HFFc6 (cell line): ENCODE measurements around the gene ETV2. TPM values are rescaled to one million over a fixed set of nuclear protein-coding genes. Genes with fewer than 3 reads are reported as not detected.
"Not testable (repeated sequence)": the region's sequence is repeated elsewhere in the genome, so short reads cannot be mapped to it uniquely, and the experiment has no call there.

Source experiments
- DNase-seq: peaks from one replicate; pipeline ENCODE4 v3.0.0-alpha.2; 2018
- H3K27ac Mint-ChIP-seq: 2 replicates; pipeline ENCODE4 v1.8.0; 2020; ENCODE audit warnings: mild to moderate bottlenecking, mixed read lengths
- H3K27me3 Mint-ChIP-seq: 2 replicates; pipeline ENCODE4 v1.8.0; 2021; ENCODE audit warnings: mild to moderate bottlenecking, moderate library complexity, mixed read lengths; ENCODE audit not compliant: insufficient read depth
- H3K36me3 Mint-ChIP-seq: 2 replicates; pipeline ENCODE4 v1.8.0; 2021; ENCODE audit warnings: low read depth, mixed read lengths
- H3K4me1 Mint-ChIP-seq: 2 replicates; pipeline ENCODE4 v1.8.0; 2020; ENCODE audit warnings: low read depth, mixed read lengths
- H3K4me3 Mint-ChIP-seq: 2 replicates; pipeline ENCODE4 v1.8.0; 2020; ENCODE audit warnings: mild to moderate bottlenecking, moderate library complexity, mixed read lengths
- H3K9me3 Mint-ChIP-seq: 2 replicates; pipeline ENCODE4 v1.8.0; 2020; ENCODE audit warnings: mild to moderate bottlenecking, mixed read lengths
- total RNA-seq, 6 experiments: library from RNA; stranded (reverse); fragmentation: NEBNext Ultra II Directional; extraction: Animal tissue kit (Norgen Biotek cat#: 25700); gene quantifications; 2 replicates in 1 of 6; 3 replicates in 5 of 6; pipeline ENCODE4 v1.2.3, GENCODE V29; 2021
- TF ChIP-seq, protein P1 (sequence below): fragments of 200-600 bp; sonication (generic); IDR thresholded peaks from 2 replicates; pipeline ENCODE4 v1.5.0; 2021; ENCODE audit warnings: antibody characterized with exemption, mild to moderate bottlenecking

Gene ETV2
- total RNA-seq, 6 experiments from 2014 or later: 0.71 to 2.2 (median 1.4) TPM

- Mint-ChIP-seq H3K36me3 (no peaks in the 10 kb centered on the region; the same call in 1 of the 2 replicates), H3K4me1 (peaks cover 23% of the 10 kb centered on the region), H3K4me3 (no peak overlapping the region), H3K9me3 (peaks cover 4% of the 10 kb centered on the region; the same call in 1 of the 2 replicates), H3K27ac (no peak overlapping the region), H3K27me3 (peaks cover 12% of the 10 kb centered on the region)
- TF ChIP-seq, protein P1, sequence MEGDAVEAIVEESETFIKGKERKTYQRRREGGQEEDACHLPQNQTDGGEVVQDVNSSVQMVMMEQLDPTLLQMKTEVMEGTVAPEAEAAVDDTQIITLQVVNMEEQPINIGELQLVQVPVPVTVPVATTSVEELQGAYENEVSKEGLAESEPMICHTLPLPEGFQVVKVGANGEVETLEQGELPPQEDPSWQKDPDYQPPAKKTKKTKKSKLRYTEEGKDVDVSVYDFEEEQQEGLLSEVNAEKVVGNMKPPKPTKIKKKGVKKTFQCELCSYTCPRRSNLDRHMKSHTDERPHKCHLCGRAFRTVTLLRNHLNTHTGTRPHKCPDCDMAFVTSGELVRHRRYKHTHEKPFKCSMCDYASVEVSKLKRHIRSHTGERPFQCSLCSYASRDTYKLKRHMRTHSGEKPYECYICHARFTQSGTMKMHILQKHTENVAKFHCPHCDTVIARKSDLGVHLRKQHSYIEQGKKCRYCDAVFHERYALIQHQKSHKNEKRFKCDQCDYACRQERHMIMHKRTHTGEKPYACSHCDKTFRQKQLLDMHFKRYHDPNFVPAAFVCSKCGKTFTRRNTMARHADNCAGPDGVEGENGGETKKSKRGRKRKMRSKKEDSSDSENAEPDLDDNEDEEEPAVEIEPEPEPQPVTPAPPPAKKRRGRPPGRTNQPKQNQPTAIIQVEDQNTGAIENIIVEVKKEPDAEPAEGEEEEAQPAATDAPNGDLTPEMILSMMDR: no peak
- no peak for DNase-seq
Measured at GRCh38 chr19:35601971-35602370, 39.6 kb upstream of the ETV2 start.

GRCh38 chr19:35604436-35604835 is 37.1 kb upstream of the ETV2 start:
- H3K4me3 Mint-ChIP-seq, H3K36me3 Mint-ChIP-seq, H3K27ac Mint-ChIP-seq, H3K4me1 Mint-ChIP-seq, DNase-seq: not testable (repeated sequence)
- Mint-ChIP-seq H3K9me3 (peaks cover 24% of the 10 kb centered on the region), H3K27me3 (peaks cover 23% of the 10 kb centered on the region)

GRCh38 chr19:35607170-35607569 is 34.4 kb upstream of the ETV2 start:
- H3K27ac Mint-ChIP-seq, H3K4me1 Mint-ChIP-seq, H3K36me3 Mint-ChIP-seq, H3K4me3 Mint-ChIP-seq, DNase-seq: not testable (repeated sequence)
- H3K27me3 Mint-ChIP-seq: peaks cover 12% of the 10 kb centered on the region
- H3K9me3 Mint-ChIP-seq: peaks cover 24% of the 10 kb centered on the region

- DNase-seq: no peak
- no peak overlapping the region for H3K4me3 Mint-ChIP-seq
- TF ChIP-seq, protein P1: no peak
- H3K27me3 Mint-ChIP-seq: peaks cover 12% of the 10 kb centered on the region
- no peak overlapping the region for H3K27ac Mint-ChIP-seq
- H3K36me3 Mint-ChIP-seq: peaks cover 8% of the 10 kb centered on the region
- H3K4me1 Mint-ChIP-seq: peaks cover 8% of the 10 kb centered on the region
- H3K9me3 Mint-ChIP-seq: peaks cover 24% of the 10 kb centered on the region
Measured at GRCh38 chr19:35607661-35608060, 33.9 kb upstream of the ETV2 start.

DNA sequence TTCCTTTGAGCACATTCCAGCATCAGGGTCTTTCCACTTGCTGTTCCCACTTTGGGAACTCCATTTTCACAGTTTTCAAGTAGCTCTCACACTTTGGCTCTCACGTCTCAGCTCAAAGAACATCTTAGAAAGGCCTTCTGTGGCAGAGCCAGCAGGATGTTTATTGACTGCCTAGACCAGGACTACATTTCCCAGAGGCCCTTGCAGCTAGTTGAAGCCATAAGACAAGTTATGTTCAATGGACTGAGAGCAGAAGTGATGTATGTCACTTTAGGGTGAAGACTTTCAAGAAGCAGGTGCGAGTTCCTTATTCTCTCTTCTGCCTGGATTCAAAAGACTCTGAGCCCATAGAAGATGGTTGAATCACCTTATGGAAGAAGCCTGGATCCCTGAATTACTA is 33.3 kb upstream of the ETV2 start:
- Mint-ChIP-seq H3K9me3 (peaks cover 24% of the 10 kb centered on the region), H3K36me3 (peaks cover 8% of the 10 kb centered on the region), H3K4me1 (peaks cover 8% of the 10 kb centered on the region), H3K27me3 (peaks cover 12% of the 10 kb centered on the region), H3K4me3 (no peak overlapping the region), H3K27ac (no peak overlapping the region)
- TF ChIP-seq, protein P1: no peak
- DNase-seq: no peak

- no peak for DNase-seq
- Mint-ChIP-seq H3K9me3 (peaks cover 24% of the 10 kb centered on the region), H3K36me3 (peaks cover 8% of the 10 kb centered on the region), H3K27ac (no peak overlapping the region), H3K27me3 (peaks cover 12% of the 10 kb centered on the region; the same call in 1 of the 2 replicates), H3K4me3 (no peak overlapping the region), H3K4me1 (peaks cover 3% of the 10 kb centered on the region)
- TF ChIP-seq, protein P1: no peak
Measured at GRCh38 chr19:35609851-35610353, 31.6 kb upstream of the ETV2 start.

DNA sequence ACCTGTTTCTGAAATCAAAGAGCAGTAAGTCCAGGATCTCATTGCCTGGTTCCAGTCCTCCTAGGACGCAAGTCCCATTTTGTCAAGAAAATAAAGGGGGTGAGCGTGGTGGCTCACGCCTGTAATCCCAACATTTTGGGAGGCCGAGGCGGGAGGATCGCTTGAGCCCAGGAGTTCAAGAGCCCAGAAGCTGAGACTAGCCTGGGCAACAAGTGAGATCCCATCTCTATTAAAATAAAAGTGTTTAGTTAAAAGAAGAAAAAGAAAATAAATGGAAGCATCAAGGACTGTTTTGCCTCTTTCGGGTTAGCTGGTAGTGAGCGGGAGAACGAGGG is 29.4 kb upstream of the ETV2 start:
- Mint-ChIP-seq H3K4me1 (no peaks in the 10 kb centered on the region), H3K27ac (no peak overlapping the region), H3K4me3 (peak overlapping the region; percentile 87), H3K27me3 (peaks cover 10% of the 10 kb centered on the region; the same call in 1 of the 2 replicates), H3K9me3 (peaks cover 17% of the 10 kb centered on the region), H3K36me3 (peaks cover 8% of the 10 kb centered on the region)
- TF ChIP-seq, protein P1: no peak
- DNase-seq: no peak
